Right cardiac atrium (tissue), 5 donors: ENCODE measurements around the gene PBLD. TPM values are rescaled to one million over a fixed set of nuclear protein-coding genes. Genes with fewer than 3 reads are reported as not detected.

ENCODE experiments used
- ATAC-seq, 2 donors: fragments of 200-7000 bp; cut with Tn5 transposase; one replicate each; pipeline versions ENCODE4 v1.8.0 to v1.9.1; 2020; ENCODE audit warnings: moderate library complexity in 2 of 2, mild to moderate bottlenecking in 1 of 2
- DNase-seq, 3 donors: peaks; one replicate each; pipeline ENCODE4 v3.0.0-alpha.2; 2020
- H3K27ac ChIP-seq: one replicate; pipeline ENCODE4 v1.5.1; 2013; ENCODE audit warnings: mild to moderate bottlenecking, low read length, control low read depth, moderate library complexity
- H3K27me3 ChIP-seq: one replicate; pipeline ENCODE4 v1.6.1; 2013; ENCODE audit not compliant: control insufficient read depth, insufficient read depth
- H3K4me1 ChIP-seq: one replicate; pipeline ENCODE4 v1.6.1; 2013; ENCODE audit warnings: low read length; ENCODE audit not compliant: control insufficient read depth, insufficient read depth
- H3K4me3 ChIP-seq: one replicate; pipeline ENCODE4 v1.5.1; 2013; ENCODE audit warnings: low read length, control low read depth
- H3K9me3 ChIP-seq: one replicate; pipeline ENCODE4 v1.6.1; 2013; ENCODE audit warnings: low read length; ENCODE audit not compliant: control insufficient read depth
- WGBS: extraction: QIAGEN DNeasy Blood & Tissue Kit; methylation state at CpG from one replicate; pipeline ENCODE4 v1.1.7; 2013; 5-methylcytosine and 5-hydroxymethylcytosine counted together
- intact Hi-C, 4 donors: fragments of 100-400 bp; cut with DNase I; formaldehyde crosslinking; loops; one replicate each; pipeline versions ENCODE4 v1.11.0 to v1.14.0; 2022 to 2023
- long read RNA-seq, 4 donors: library from polyadenylated mRNA; unstranded; transcript quantifications; one replicate each; pipeline ENCODE4 v2.0.0, GENCODE V29; 2020 to 2021
- polyA plus RNA-seq: library from polyadenylated mRNA; stranded (reverse); fragments of 200-250 nt; gene quantifications from one replicate; pipeline ENCODE4 v1.2.3, GENCODE V29; 2013
- total RNA-seq, 4 donors: library from RNA; stranded (reverse); fragmentation: NEBNext Ultra II Directional; extraction: Animal tissue kit (Norgen Biotek cat#: 25700); gene quantifications; one replicate each; pipeline ENCODE4 v1.2.1, GENCODE V29; 2021
- donor health status: healthy with polysubstance abuse.
- donor health status: DM: no; HTN: yes; CAD: no.
- donor health status: DM: no; HTN: no; CAD: no.
- donor health status: DM: no; HTN: yes; CAD: no; lungs with severe emphysema.
- donor health status: DM: yes; HTN: yes; CAD: no.

Gene PBLD
- total RNA-seq (1 to 10 TPM; 2.9 to 5.5 (median 4.0) TPM), polyA plus RNA-seq (2.4 TPM)
- long read RNA-seq, donor 1, partial matches to known transcripts: 1 of 6 reads
- long read RNA-seq, donor 1, other reads (novel, unspliced or antisense): 1 of 6 reads
- long read RNA-seq, donor 2: 0 reads
- long read RNA-seq, donor 3, transcript PBLD-204 (10 exons, 2,587 nt): minor isoform, 6 of 20 reads
- long read RNA-seq, donor 3, transcript PBLD-202 (10 exons, 2,165 nt): major isoform, 8 of 20 reads
- long read RNA-seq, donor 3, partial matches to known transcripts: 1 of 20 reads
- long read RNA-seq, donor 3, other reads (novel, unspliced or antisense): 5 of 20 reads
- long read RNA-seq, donor 4, partial matches to known transcripts: 0 of 6 reads
- long read RNA-seq, donor 4, other reads (novel, unspliced or antisense): 0 of 6 reads

- Histone ChIP-seq H3K9me3 (no peaks in the 10 kb centered on the region), H3K27me3 (no peaks in the 10 kb centered on the region), H3K27ac (peak within 1 kb of the TSS; percentile 96), H3K4me1 (peaks cover 2% of the 10 kb centered on the region), H3K4me3 (peak within 1 kb of the TSS; percentile 95)
- intact Hi-C loops: no loop called here
- WGBS: under 1% methylated on average over 51 of the region's 51 CpGs
- DNase-seq (peak; percentile 78 to 85 (median 83)), ATAC-seq (peak; percentile 42 to 58)
Observed at GRCh38 chr10:68332259-68333057, at the start of gene PBLD. TSS of gene PBLD (minus strand) at chr10:68332928. CDS start at chr10:68306844, 26,084 bp downstream.

- ATAC-seq: no peak
- H3K4me1 ChIP-seq: no peaks in the 10 kb centered on the region
- WGBS: 85% methylated on average over 1 of the region's 1 CpG
- no peak overlapping the region for H3K27ac ChIP-seq
- H3K9me3 ChIP-seq: no peaks in the 10 kb centered on the region
- H3K27me3 ChIP-seq: no peaks in the 10 kb centered on the region
- no peak overlapping the region for H3K4me3 ChIP-seq
- intact Hi-C loops: no loop called here
- DNase-seq: no peak
Observed at GRCh38 chr10:68371604-68372003, 38.9 kb upstream of the PBLD start.

DNA sequence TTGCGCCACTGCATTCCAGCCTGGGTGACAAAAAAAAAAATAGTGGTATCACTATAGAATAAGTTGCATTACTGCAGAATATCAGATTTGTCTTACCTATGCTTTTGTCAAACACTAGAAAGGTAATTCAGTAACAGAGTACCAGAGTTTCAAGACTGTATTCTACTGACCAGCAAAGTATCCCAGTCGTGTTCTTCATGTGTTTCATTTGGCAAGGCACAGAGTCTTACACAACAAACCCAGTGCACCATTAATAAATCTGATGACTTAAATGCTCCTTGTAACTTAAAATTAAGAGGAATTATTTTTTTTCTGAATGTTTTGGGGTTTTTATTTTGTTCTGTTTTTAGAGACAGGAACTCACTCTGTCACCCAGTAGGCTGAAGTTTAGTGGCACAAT lies 34.4 kb upstream of the PBLD start:
- H3K4me1 ChIP-seq: no peaks in the 10 kb centered on the region
- DNase-seq (no peak), ATAC-seq (no peak)
- no peak overlapping the region for H3K27ac ChIP-seq
- no peak overlapping the region for H3K4me3 ChIP-seq
- intact Hi-C loops: no loop called here
- no peaks in the 10 kb centered on the region for H3K27me3 ChIP-seq
- H3K9me3 ChIP-seq: no peaks in the 10 kb centered on the region
- WGBS: 83% methylated on average over 2 of the region's 2 CpGs

GRCh38 chr10:68366600-68366999 lies 33.9 kb upstream of the PBLD start:
- ATAC-seq (no peak), DNase-seq (no peak)
- 97% methylated on average over 5 of the region's 5 CpGs for WGBS
- intact Hi-C loops: no loop called here
- no peak overlapping the region for H3K27ac ChIP-seq
- no peaks in the 10 kb centered on the region for H3K4me1 ChIP-seq
- H3K4me3 ChIP-seq: no peak overlapping the region
- no peaks in the 10 kb centered on the region for H3K27me3 ChIP-seq
- H3K9me3 ChIP-seq: no peaks in the 10 kb centered on the region

DNA sequence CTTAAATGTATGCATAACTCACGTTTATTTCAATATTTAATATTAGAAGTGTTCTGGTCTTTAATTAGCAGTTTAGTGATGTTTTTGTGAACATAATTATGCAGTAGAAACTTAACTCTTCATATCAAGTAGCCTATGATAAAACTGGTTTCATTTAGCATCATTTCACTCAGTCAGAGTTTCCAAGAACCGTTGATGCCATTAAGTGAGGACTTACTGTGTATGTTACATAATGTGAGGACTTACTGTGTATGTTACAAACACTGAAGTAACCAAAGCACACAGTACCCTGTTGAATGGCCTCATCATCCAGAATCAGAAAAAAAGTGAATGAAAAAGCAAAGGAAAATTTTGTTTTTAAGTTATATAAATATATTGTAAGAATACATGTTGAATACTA lies 32.9 kb upstream of the PBLD start:
- Histone ChIP-seq H3K27ac (no peak overlapping the region), H3K4me1 (no peaks in the 10 kb centered on the region), H3K9me3 (no peaks in the 10 kb centered on the region), H3K27me3 (no peaks in the 10 kb centered on the region), H3K4me3 (no peak overlapping the region)
- ATAC-seq (no peak), DNase-seq (no peak)
- intact Hi-C loops: no loop called here
- WGBS: 88% methylated on average over 2 of the region's 2 CpGs

GRCh38 chr10:68364101-68364886 lies 31.6 kb upstream of the PBLD start:
- ATAC-seq: no peak

DNA sequence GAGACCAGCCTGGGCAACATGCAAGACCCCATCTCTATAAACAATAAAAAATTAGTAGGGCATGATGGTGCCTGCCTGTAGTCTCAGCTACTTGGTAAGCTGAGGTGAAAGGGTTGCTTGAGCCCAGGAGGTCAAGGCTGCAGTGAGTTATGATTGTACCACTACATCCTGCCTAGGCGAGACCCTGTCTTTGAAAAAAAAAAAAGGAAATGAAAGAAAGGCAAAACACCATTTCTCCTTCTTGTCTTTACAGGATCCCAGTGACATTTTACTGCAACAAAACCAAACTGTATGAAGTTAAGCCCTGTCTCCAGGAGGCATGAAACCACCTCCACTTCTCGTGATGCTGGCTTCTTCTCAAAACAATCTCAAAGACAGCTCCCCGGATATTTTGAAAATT lies 29.9 kb upstream of the PBLD start:
- intact Hi-C loops: no loop called here
- no peak overlapping the region for H3K27ac ChIP-seq
- no peaks in the 10 kb centered on the region for H3K4me1 ChIP-seq
- WGBS: 89% methylated on average over 3 of the region's 3 CpGs
- ATAC-seq (no peak), DNase-seq (no peak)
- no peaks in the 10 kb centered on the region for H3K9me3 ChIP-seq
- H3K4me3 ChIP-seq: no peak overlapping the region
- H3K27me3 ChIP-seq: no peaks in the 10 kb centered on the region

More at GRCh38 chr10:68364101-68364886, 31.6 kb upstream of the PBLD start:
- H3K9me3 ChIP-seq: no peaks in the 10 kb centered on the region
- no peak for DNase-seq
- WGBS: 89% methylated on average over 3 of the region's 3 CpGs
- no peak overlapping the region for H3K4me3 ChIP-seq
- intact Hi-C loops: no loop called here
- H3K27me3 ChIP-seq: no peaks in the 10 kb centered on the region
- H3K27ac ChIP-seq: no peak overlapping the region
- no peaks in the 10 kb centered on the region for H3K4me1 ChIP-seq

DNA sequence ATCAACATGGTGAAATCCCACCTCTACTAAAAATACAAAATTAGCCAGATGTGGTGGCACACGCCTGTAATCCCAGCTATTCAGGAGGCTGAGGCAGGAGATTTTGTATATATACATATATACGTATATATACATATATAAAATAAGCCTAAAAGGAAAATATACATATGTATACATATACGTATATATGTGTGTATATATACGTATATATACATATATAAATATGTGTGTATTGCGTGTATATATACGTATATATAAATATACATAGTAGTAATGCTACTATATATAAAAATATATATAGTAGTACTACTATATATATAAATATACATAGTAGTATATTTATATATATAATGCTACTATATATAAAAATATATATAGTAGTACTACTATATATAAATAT lies 26.5 kb upstream of the PBLD start:
- WGBS: 95% methylated on average over 6 of the region's 6 CpGs
- Histone ChIP-seq H3K27ac (no peak overlapping the region), H3K4me3 (no peak overlapping the region), H3K9me3 (no peaks in the 10 kb centered on the region), H3K4me1 (no peaks in the 10 kb centered on the region), H3K27me3 (no peaks in the 10 kb centered on the region)
- DNase-seq (no peak), ATAC-seq (no peak)
- intact Hi-C loops: no loop called here

- 94% methylated on average over 2 of the region's 2 CpGs for WGBS
- no peaks in the 10 kb centered on the region for H3K4me1 ChIP-seq
- ATAC-seq: no peak
Observed at GRCh38 chr10:68353537-68353936, 20.8 kb upstream of the PBLD start.

GRCh38 chr10:68348265-68348741 lies 15.6 kb upstream of the PBLD start:
- 71% methylated on average over 2 of the region's 2 CpGs for WGBS
- Histone ChIP-seq H3K27me3 (no peaks in the 10 kb centered on the region), H3K4me1 (no peaks in the 10 kb centered on the region), H3K4me3 (no peak overlapping the region), H3K27ac (no peak overlapping the region), H3K9me3 (no peaks in the 10 kb centered on the region)
- ATAC-seq: peak; percentile 12 to 59
- intact Hi-C loops: no loop called here
- no peak for DNase-seq

More at GRCh38 chr10:68353537-68353936, 20.8 kb upstream of the PBLD start:
- H3K4me3 ChIP-seq: no peak overlapping the region
- H3K27ac ChIP-seq: no peak overlapping the region
- no peaks in the 10 kb centered on the region for H3K27me3 ChIP-seq
- no peaks in the 10 kb centered on the region for H3K9me3 ChIP-seq
- no peak for DNase-seq
- intact Hi-C loops: no loop called here
